Choroid plexus epithelial cell (primary cell): ENCODE measurements around the gene COL1A1.
A peak's percentile ranks its signal among the peaks of the same experiment; 100 is the strongest.

Experiments used
- DNase-seq: peaks from one replicate; pipeline ENCODE4 v3.0.0-alpha.2; 2010; ENCODE audit warnings: low read depth
- H3K4me3 ChIP-seq: 2 replicates; pipeline ENCODE4 v1.5.1; 2011; ENCODE audit warnings: low read depth, mild to moderate bottlenecking, control low read depth, low read length, moderate library complexity
- CTCF ChIP-seq: conservative IDR thresholded peaks from 2 replicates; pipeline ENCODE4 v1.5.1; 2011; ENCODE audit warnings: low read depth, mild to moderate bottlenecking, control low read depth, inconsistent platforms, low read length, moderate library complexity

The COL1A1 gene

GRCh38 chr17:50192618-50193291 lies 8.7 kb downstream of the COL1A1 start:
- no peak overlapping the region for H3K4me3 ChIP-seq
- no peak for DNase-seq
- no peak for TF ChIP-seq CTCF

DNA sequence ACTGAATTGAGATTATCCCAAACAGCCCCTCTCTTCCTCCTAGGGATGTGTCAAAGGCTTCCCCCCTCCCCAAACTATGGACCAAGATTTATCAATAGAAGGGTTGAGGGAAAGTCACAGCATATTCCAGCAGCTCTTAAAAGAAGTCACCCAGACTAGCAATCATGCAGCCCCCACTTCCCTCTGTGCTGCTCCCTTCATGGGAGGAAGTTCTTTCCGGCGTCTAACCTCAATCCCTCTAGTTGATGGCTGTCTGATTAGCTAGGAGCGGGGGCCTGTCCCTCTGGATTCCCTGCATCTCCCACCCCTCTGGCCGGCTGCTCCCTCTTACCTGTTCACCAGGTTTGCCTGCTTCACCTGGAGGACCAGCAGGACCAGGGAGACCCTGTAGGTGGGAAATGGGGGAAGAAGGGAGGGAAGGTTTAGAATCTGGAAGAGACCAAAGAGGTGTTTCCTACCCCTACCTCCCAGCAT lies 9.2 kb downstream of the COL1A1 start:
- no peak for TF ChIP-seq CTCF
- peak; percentile 25 for DNase-seq
- no peak overlapping the region for H3K4me3 ChIP-seq

GRCh38 chr17:50191359-50192143 lies 9.9 kb downstream of the COL1A1 start:
- H3K4me3 ChIP-seq = peak overlapping the region; percentile 10
- peak; percentile 25 for DNase-seq
- no peak for TF ChIP-seq CTCF

- H3K4me3 ChIP-seq = no peak overlapping the region
- no peak for TF ChIP-seq CTCF
- peak; percentile 48 for DNase-seq
Measured at GRCh38 chr17:50190603-50191358, 10.7 kb downstream of the COL1A1 start.

GRCh38 chr17:50190293-50190602 lies 11.2 kb downstream of the COL1A1 start:
- peak; percentile 24 for DNase-seq
- H3K4me3 ChIP-seq = no peak overlapping the region
- no peak for TF ChIP-seq CTCF

DNA sequence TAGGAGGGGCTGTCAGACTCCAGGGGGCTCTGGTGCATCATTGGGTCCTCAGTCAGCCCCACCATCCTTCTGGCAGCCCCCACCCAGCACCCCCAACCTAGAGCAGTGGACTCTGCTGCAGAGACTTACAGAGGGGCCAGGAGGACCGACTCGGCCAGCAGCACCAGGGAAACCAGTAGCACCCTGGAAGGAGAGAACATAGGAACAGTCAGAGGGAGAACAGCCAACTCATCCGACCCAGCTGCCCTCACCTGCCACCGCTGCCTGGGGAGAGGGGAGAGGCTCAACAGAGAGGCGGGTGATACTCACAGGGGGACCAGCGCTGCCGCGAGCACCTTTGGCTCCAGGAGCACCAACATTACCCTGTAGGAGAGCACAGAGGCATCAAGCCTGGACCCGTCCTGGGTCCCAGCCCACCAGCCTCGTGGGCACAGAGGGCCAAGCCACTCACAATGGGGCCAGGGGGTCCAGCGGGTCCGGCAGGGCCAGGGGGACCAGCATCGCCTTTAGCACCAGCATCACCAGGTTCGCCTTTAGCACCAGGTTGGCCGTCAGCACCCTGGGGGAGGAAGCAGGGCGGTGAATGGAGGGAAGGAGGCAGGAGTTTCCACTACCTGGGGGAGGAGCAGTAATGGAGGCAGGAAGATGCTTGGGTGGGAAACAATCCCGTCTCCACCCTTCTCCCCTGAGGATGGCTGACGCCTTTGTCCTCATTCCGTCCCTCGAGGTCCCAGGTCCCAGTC lies 11.7 kb downstream of the COL1A1 start:
- no peak overlapping the region for H3K4me3 ChIP-seq
- TF ChIP-seq CTCF = no peak
- peak; percentile 51 for DNase-seq
